HG03521 (cell line): ENCODE results near the gene SDHC.

Experiments
- ATAC-seq: cut with Tn5 transposase; IDR thresholded peaks from one replicate; pipeline ENCODE4 v1.9.1; 2021; ENCODE audit warnings: mild to moderate bottlenecking, moderate library complexity; ENCODE audit not compliant: unreplicated experiment

The SDHC gene, protein sequence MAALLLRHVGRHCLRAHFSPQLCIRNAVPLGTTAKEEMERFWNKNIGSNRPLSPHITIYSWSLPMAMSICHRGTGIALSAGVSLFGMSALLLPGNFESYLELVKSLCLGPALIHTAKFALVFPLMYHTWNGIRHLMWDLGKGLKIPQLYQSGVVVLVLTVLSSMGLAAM

GRCh38 chr1:161314201-161314981, at the start of gene SDHC:
TSS of gene SDHC (plus strand) at chr1:161314381. CDS start at chr1:161314406, 25 bp downstream.
- peak; percentile 92 for ATAC-seq

- no peak for ATAC-seq
These were observed 48.9 kb upstream of the SDHC start for GRCh38 chr1:161265305-161265704.

GRCh38 chr1:161266202-161266601, 48.0 kb upstream of the SDHC start:
- no peak for ATAC-seq

DNA sequence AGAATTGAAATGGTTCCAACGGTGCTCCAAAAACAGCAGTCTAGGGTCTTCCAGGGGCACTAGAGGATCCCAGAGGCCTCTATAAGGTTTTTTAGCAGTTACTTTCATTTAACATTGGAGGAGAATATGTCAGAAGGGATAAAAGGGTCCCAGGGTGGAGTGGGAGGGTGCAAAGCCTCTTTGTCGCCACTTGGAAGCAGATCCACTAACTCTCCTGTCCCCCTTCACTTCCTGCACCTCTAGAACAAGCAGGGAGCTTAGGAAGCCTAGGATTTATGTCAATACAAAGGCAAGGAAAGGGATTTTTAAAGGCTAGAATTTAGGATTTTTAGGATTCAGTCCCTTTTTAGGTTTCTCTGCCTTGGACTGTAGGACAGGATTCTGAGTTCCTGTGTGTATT, 47.3 kb upstream of the SDHC start:
- ATAC-seq, result no peak

GRCh38 chr1:161267321-161267720, 46.9 kb upstream of the SDHC start:
- ATAC-seq, result no peak

DNA sequence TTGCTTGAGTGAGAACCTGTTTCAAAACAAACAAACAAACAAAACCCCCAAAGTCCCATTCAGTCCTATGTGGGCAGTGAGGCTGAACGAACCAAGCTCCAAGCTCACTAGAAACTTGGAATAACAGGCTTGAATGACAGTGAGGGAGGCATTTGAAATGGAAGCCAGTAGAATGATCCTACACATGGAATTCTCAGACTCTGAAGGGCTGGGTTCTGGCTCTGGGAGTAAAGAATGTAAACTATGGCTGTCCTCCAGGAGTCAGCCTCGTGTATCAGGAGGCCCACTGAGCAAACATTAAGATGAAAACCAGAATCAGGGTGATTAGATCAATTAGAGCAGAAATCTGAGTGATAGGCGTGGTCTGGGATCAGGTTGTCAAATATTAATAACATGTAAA, 40.8 kb upstream of the SDHC start:
- no peak for ATAC-seq

GRCh38 chr1:161274874-161275273, 39.3 kb upstream of the SDHC start:
- no peak for ATAC-seq

- no peak for ATAC-seq
These were observed 31.2 kb upstream of the SDHC start for GRCh38 chr1:161282991-161283390.

- no peak for ATAC-seq
These were observed 29.1 kb upstream of the SDHC start for GRCh38 chr1:161285113-161285512.

GRCh38 chr1:161285521-161285920, 28.7 kb upstream of the SDHC start:
- ATAC-seq, result no peak

- ATAC-seq, result no peak
These were observed 26.6 kb upstream of the SDHC start for GRCh38 chr1:161287482-161288054.

- no peak for ATAC-seq
These were observed 23.4 kb upstream of the SDHC start for GRCh38 chr1:161290779-161291178.

DNA sequence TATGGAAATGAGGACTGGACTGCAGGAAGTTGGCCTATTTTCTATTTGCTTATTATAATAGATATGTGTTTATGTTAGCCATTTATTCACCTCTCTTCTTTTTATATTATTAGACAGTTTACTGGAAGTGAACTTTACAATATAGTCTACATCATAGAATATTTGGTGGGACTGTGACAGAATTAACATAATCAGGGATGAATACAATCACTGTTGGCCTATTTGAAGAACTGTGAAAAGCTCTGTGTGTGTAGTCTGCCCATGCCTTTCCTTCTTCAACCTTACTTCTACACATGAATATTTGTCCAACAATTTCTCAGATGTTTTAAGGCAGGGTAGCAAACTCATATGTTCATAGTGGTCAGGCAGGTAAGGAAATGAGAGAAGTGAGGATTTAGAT, 16.8 kb upstream of the SDHC start:
- no peak for ATAC-seq

GRCh38 chr1:161298116-161298515, 16.1 kb upstream of the SDHC start:
- ATAC-seq, result no peak

DNA sequence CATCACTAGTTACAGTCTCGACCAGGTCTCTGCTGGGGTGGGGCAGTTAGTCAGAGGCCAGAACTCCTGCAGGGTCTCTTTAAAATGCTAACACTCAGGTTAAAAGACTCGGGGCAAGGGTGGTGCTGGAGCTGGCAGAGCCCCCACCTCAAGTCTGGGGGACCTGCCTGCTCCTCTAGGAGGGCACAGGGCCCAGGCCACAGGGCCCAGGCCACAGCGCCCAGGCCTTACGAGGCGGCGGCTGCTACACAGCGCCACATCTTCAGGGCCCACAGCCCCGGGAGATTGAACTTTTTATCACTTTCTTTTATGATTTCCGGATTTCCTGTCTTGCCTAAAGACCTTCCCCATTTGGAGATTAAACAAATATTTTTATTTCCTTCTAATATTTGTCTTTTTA, 14.8 kb upstream of the SDHC start:
- ATAC-seq, result no peak

GRCh38 chr1:161300478-161300877, 13.7 kb upstream of the SDHC start:
- no peak for ATAC-seq

DNA sequence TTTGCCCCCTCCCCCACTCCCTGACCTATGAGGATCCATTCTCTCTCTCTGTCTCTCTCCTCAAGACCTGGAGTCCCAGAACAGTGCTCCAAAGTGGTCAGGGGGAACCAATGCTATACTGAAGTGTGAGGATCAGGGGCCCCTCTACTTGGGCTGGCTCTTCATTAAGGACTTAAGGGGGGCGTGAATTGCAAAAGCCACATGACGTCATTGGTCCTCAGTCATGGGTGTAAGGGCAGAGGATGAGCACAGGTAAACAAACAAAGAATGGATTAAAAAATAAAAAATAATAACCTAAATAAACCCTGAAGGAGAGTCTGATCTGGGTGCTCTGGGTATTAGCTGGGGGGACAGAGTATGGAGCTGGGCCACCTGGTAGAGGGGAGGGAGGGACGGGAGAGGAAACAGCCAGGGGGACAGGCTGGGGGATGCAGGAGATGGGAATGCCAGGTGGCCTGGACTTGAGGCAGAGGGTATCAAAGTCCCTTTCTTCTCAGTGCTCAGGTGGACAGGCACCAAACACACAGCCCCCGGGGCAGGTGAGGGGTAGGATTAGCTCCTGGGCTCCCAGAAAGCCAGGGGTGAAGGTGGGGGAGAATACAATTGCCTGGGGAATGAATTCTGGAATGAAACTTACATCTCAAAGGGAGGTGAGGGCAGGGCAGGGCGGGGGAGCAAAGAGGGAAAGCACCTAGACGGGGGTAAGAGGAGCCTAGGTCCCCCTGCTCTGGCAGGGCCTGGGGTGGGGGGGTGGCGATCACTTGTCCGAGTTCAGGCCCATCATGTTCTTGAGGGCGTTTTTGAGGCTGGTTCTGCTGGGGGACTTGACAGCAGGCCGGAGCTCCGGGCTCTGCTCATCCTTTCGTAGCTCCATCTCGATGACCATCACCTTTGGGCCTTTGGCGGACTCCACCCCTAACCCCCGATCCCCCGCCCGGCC, 9.0 kb upstream of the SDHC start:
- no peak for ATAC-seq

DNA sequence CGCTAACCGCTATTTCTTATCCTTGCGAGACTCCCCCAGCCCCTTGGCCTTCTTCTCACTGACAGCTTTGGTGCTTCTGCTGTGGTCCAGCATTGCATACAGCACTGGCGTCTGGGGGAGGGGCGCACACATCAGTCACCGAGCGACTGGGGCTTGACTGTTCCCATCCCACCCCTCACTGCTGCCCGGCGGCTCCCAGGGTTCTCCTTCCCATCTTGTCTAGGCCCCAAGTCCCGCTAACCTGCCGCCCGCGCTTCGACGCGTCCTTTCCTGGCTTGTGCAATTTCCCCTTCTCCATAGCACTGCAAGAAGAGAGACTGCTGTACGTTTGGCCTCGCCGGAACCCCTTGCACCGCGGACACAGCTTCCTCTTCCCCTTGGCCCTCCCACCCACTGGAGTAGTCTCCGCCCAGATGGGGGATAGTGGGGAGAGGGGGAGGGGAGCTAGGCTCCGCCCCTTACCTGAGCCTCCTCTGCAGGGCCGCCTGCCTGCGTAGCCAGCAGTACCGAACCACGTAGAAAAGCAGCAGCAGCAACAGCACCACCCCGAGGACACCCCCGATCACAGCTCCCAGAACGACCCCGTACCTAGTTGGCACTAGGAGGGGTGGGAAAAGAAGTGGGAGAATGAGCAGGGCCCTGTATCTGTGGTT, 8.2 kb upstream of the SDHC start:
- ATAC-seq, result peak; percentile 62

DNA sequence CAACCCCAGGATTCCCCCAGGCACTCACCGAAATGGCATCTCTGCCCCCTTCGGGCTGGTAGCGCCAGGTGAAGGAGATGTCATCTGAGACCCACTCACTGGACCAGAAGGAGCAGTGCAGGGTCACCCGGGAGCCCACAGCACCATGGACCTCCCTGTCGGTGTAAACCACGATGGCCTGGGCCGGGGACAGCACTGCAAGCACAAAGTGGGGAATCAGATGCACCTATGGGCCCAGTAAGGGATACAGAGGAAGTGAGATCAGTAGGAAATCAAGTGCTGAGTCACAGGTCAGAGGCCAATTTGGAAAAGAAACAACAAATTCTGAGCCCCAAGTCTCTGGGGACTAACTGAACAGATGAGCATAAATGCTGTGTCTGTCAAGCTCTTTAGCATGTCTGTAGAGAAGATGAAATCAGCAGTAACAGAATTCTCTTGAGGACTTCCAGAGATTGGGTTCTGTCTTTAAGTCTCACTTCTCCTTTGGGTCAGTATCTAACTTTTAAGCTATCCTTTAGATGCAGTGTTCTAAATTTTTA, 6.9 kb upstream of the SDHC start:
- ATAC-seq, result no peak

DNA sequence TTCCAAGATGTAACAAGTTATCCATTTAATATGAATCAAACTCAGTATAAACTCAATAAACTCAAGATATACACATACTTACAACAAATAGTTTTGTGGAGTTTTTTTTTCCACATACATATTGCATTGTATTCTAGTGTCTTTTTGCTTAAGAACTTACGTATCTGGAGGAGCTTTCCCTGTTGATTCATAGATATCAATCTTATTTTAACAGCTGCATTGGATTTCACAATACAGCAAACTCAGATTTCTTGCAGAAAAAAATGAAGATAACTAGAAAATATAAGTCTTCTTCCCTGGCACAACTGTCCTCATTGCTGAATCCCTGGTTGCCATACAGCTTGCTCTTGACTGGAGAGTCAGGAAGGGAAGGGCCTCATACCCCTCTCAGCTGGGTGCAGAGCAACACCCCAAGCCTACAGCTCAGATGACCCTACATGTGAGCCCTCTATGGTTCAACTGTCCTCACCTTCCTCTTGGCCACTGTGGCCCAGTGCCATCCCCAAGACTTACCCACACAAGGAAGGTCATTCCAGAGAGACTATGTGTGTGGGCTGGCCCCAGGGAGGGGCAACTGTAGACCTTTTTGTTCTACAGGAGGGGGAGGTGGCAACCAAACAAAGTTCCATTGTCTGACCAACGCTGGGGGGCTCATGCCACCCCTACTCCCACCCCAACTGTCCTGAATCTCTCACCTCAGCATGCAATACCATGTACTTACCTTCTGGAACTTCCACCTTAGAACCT, 6.1 kb upstream of the SDHC start:
- no peak for ATAC-seq
